Coronary artery (tissue), 2 donors: ENCODE data around the gene RNF41.
A peak's percentile ranks its signal among the peaks of the same experiment; 100 is the strongest.

Experiments used
- DNase-seq: peaks from one replicate; pipeline ENCODE4 v3.0.0-alpha.2; 2017; ENCODE audit warnings: low spot score
- H3K27ac ChIP-seq, 2 donors: fragments of 200-600 bp; sonication (generic); one replicate each; pipeline ENCODE4 v1.5.1; 2016 to 2019
- H3K4me3 ChIP-seq: fragments of 200-600 bp; sonication (generic); 2 replicates; pipeline ENCODE4 v1.5.1; 2016; ENCODE audit warnings: mild to moderate bottlenecking, moderate library complexity
- TF ChIP-seq, protein P1 (sequence below): fragments of 200-600 bp; sonication (generic); IDR thresholded peaks from one replicate; pipeline ENCODE4 v1.5.1; 2019; ENCODE audit warnings: antibody characterized with exemption

Gene RNF41

DNA sequence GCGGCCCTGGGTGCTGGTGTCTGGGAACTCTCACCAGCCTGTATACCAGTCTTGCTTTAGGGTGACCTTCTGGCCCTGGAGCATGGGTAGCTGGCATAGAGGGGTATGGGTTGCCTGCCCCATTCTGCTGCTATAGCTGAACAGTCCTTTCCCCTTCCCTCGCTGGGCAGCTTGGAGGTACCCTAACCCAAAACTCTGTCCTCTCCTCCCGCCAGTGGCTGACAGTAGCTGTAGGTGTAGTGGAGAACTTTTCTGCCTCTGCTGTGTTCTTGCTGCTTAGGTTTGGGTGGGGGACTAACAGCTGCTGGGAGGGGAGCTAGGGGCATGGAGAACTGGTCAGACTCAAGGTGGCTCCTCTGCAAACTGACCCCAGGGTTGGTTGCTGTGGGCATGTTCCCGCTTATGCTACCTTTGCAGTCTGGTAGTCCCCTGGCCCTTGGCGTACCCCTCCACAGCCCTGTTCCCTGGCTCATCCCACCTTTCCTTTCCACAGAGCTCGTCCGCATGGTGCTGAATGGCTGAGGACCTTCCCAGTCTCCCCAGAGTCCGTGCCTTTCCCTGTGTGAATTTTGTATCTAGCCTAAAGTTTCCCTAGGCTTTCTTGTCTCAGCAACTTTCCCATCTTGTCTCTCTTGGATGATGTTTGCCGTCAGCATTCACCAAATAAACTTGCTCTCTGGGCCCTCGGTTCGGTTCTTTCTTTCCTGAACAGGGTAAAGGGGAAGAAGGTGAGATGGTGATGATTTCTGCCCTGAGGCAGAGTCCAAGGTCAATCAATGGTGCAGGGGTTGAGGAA is 60.6 kb downstream of the RNF41 start:
- Histone ChIP-seq H3K4me3 (peak overlapping the region; percentile 96), H3K27ac (peak overlapping the region; percentile 98 to 100)
- no peak for DNase-seq
- TF ChIP-seq, protein P1, sequence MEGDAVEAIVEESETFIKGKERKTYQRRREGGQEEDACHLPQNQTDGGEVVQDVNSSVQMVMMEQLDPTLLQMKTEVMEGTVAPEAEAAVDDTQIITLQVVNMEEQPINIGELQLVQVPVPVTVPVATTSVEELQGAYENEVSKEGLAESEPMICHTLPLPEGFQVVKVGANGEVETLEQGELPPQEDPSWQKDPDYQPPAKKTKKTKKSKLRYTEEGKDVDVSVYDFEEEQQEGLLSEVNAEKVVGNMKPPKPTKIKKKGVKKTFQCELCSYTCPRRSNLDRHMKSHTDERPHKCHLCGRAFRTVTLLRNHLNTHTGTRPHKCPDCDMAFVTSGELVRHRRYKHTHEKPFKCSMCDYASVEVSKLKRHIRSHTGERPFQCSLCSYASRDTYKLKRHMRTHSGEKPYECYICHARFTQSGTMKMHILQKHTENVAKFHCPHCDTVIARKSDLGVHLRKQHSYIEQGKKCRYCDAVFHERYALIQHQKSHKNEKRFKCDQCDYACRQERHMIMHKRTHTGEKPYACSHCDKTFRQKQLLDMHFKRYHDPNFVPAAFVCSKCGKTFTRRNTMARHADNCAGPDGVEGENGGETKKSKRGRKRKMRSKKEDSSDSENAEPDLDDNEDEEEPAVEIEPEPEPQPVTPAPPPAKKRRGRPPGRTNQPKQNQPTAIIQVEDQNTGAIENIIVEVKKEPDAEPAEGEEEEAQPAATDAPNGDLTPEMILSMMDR = no peak

DNA sequence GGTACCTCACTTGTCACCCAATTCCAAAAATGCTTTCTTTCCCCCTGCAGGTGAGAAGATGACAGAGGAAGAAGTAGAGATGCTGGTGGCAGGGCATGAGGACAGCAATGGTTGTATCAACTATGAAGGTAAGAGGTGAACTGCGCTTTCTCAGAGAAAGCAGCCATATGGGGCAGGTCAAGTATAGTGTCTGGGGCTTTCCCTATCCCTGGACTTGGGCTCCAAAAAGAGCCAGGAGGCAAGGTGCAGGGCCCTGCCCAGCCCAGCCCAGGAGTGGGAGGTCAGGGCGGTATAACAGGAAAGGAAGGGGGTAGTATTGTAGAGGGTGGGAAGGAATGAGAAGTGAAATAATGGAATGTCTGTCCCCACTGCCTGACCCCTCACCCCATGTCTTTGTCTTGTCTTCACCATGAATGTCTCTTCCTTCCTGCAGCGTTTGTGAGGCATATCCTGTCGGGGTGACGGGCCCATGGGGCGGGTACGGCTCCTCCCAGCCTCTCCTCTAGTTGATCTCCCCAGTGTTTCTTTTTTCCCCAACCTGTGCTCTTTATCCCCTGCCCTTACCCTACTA is 61.4 kb downstream of the RNF41 start:
- TF ChIP-seq, protein P1 = no peak
- Histone ChIP-seq H3K4me3 (peak overlapping the region; percentile 96), H3K27ac (peak overlapping the region; percentile 98 to 100)
- DNase-seq = no peak

DNA sequence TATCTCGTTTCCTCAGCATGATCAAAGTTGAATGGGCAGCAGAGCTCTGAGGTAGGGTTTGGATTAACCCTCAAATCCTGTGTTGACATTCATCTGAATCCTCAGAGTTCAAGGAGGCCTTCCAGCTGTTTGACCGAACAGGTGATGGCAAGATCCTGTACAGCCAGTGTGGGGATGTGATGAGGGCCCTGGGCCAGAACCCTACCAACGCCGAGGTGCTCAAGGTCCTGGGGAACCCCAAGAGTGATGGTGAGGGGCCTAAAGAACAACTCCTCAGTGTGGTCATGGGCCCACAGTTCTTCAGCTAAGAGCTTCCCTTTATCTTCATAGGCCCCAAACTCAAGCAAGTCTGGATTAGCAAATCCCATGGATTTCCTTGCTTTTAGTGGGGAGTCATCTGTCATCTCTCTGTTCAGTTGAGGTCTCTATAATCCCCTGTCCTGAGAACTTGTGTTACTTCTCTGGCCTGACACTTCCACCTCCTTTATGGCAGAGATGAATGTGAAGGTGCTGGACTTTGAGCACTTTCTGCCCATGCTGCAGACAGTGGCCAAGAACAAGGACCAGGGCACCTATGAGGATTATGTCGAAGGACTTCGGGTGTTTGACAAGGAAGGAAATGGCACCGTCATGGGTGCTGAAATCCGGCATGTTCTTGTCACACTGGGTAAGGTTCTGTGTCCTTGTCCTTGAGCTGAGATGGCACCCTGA is 62.1 kb downstream of the RNF41 start:
- H3K4me3 ChIP-seq = peak overlapping the region; percentile 96
- no peak for DNase-seq
- peak overlapping the region; percentile 98 to 100 for H3K27ac ChIP-seq
- TF ChIP-seq, protein P1 = no peak

DNA sequence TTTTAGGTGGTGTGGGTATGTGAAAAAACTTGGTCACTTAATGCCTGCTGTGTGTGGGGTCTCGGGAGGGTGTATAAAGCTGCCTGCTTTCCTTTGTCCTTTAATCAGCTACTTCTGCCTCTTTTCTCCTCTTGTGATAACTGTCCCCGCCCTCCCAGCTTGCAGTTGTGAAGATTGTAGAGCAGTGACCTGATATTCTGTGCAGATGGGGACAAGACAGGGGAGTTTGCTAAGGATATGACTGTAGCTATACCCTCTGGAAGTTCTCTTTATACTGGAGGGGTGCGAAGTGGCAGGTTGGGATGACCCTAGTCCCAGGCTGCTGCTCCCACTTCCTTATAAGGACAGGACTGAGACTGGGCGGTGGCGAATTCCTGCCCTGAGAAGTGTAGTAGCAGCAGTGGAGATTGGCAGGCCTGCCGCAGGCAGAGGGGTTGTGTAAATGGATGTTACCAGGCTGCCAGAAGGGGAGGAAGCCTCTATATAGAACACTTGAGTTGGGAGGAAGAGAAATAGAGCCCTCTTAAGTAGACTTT is 62.7 kb downstream of the RNF41 start:
- Histone ChIP-seq H3K27ac (peak overlapping the region; percentile 98 to 100), H3K4me3 (peak overlapping the region; percentile 96)
- peak; percentile 92 for DNase-seq
- TF ChIP-seq, protein P1 = no peak

DNA sequence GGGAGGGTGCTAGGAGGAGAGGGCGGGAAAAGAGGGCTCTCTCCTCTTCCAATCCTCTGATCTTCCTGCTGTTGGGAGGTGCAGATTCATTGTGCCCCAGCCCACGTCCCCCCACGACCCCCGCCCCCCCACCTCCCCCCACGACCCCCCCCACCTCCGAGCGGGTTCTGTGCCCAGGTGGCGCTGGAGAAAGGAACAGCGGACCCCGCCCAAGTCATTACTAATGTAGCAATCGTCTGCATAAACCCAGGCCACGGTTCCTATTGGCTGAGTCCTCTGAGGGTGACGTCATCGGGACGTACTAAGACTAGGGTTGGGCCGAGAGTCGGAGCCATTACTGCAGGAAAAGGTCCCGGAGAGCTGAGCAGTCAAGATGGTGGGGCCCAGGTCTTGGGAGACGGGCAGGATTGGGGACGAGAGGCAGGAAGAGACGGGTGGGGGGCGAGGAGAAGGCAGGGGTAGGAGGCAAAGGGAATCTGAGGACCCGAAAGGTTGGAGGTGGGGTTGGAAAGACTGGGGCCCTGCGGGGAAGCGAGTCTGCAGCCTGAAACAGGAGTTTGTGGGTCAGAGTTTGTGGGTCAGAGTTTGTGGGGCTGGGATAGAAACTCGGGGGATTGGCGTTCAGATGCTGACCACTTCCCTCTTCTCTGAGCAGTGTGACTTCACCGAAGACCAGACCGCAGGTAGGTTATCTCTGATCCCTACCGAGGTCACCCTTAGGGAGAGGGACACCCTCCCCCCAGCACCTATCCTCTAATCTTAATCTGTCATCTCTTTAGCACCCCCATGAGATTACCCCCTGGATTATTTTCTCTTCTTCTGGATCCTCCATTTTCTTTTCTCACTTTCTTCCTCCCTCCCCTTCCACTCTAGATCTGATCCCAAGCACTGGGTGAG is 63.4 kb downstream of the RNF41 start, which contains the start of gene MYL6:
Gene MYL6 (plus strand): TSS at position 331 of the 897 bp plus-strand sequence. CDS start 43 bp downstream, at position 374.
- peak; percentile 97 for DNase-seq
- Histone ChIP-seq H3K4me3 (peak within 1 kb of the TSS; percentile 96), H3K27ac (peak within 1 kb of the TSS; percentile 98 to 100)
- TF ChIP-seq, protein P1 = peak; percentile 5
